ENCODE results near the gene GLI1. TPM values are rescaled to one million over a fixed set of nuclear protein-coding genes. Genes with fewer than 3 reads are reported as not detected.
"Not testable (repeated sequence)": the region's sequence is repeated elsewhere in the genome, so short reads cannot be mapped to it uniquely, and the experiment has no call there.

Gene GLI1
- total RNA-seq, result 1 to 10 TPM; 1.8 to 1.9 TPM
- long read RNA-seq, result 0 reads

GRCh38 chr12:57459750-57460467, at the start of gene GLI1:
Gene GLI1, plus strand, starts transcription at chr12:57459785. Its CDS starts 3,907 bp downstream, at chr12:57463692.
- DNase-seq, result no peak
- intact Hi-C loops (cut with DNase I, micrococcal nuclease), result no loop called here
- ATAC-seq, result peak; percentile 0

GRCh38 chr12:57410534-57410933, 49.1 kb upstream of the GLI1 start:
- ATAC-seq (no peak), DNase-seq (no peak)
- intact Hi-C loops (cut with DNase I, micrococcal nuclease), result no loop called here

GRCh38 chr12:57414160-57414559, 45.4 kb upstream of the GLI1 start:
- intact Hi-C loops (cut with DNase I, micrococcal nuclease); ATAC-seq; DNase-seq: not testable (repeated sequence)

GRCh38 chr12:57415088-57415487, 44.5 kb upstream of the GLI1 start:
- ATAC-seq, result no peak
- DNase-seq, result no peak
- intact Hi-C loops (cut with DNase I, micrococcal nuclease), result no loop called here

- intact Hi-C loops (cut with DNase I, micrococcal nuclease), result no loop called here
- DNase-seq, result no peak
- no peak for ATAC-seq
Measured at GRCh38 chr12:57416039-57416996, 43.3 kb upstream of the GLI1 start.

- DNase-seq (no peak), ATAC-seq (no peak)
- intact Hi-C loops (cut with DNase I, micrococcal nuclease), result no loop called here
Measured at GRCh38 chr12:57418255-57418654, 41.3 kb upstream of the GLI1 start.

- no peak for DNase-seq
- ATAC-seq, result no peak
- intact Hi-C loops (cut with DNase I, micrococcal nuclease), result no loop called here
Measured at GRCh38 chr12:57419495-57419894, 40.1 kb upstream of the GLI1 start.

- no peak for DNase-seq
- ATAC-seq, result no peak
- intact Hi-C loops (cut with DNase I, micrococcal nuclease), result no loop called here
Measured at GRCh38 chr12:57420482-57420881, 39.1 kb upstream of the GLI1 start.

- ATAC-seq; intact Hi-C loops (cut with DNase I, micrococcal nuclease); DNase-seq: not testable (repeated sequence)
Measured at GRCh38 chr12:57426948-57427347, 32.6 kb upstream of the GLI1 start.

GRCh38 chr12:57428965-57429364, 30.6 kb upstream of the GLI1 start:
- no peak for ATAC-seq
- intact Hi-C loops (cut with DNase I, micrococcal nuclease), result no loop called here
- no peak for DNase-seq

- intact Hi-C loops (cut with DNase I, micrococcal nuclease), result no loop called here
- DNase-seq (peak in 1 of 2 donors; percentile 11), ATAC-seq (no peak)
Measured at GRCh38 chr12:57429473-57430111, 30.0 kb upstream of the GLI1 start.

GRCh38 chr12:57430112-57430930, 29.3 kb upstream of the GLI1 start:
- DNase-seq (peak; percentile 36 to 62), ATAC-seq (peak; percentile 61)
- intact Hi-C loops (cut with DNase I, micrococcal nuclease), result no loop called here

- intact Hi-C loops (cut with DNase I, micrococcal nuclease), result no loop called here
- DNase-seq, result peak; percentile 97
- peak; percentile 98 for ATAC-seq
Measured at GRCh38 chr12:57430931-57431566, 28.5 kb upstream of the GLI1 start, which contains the start of gene R3HDM2. Gene R3HDM2, minus strand, starts transcription at chr12:57431043. Its CDS starts 120,615 bp downstream, at chr12:57310428.

GRCh38 chr12:57431654-57432188, 27.9 kb upstream of the GLI1 start:
- no peak for DNase-seq
- intact Hi-C loops (cut with DNase I, micrococcal nuclease), result no loop called here
- ATAC-seq, result no peak

GRCh38 chr12:57433370-57433769, 26.2 kb upstream of the GLI1 start:
- DNase-seq (no peak), ATAC-seq (no peak)
- intact Hi-C loops (cut with DNase I, micrococcal nuclease), result no loop called here

- intact Hi-C loops (cut with DNase I, micrococcal nuclease), result no loop called here
- no peak for DNase-seq
- ATAC-seq, result no peak
Measured at GRCh38 chr12:57434517-57435223, 24.9 kb upstream of the GLI1 start, which contains the start of gene INHBC. Gene INHBC, plus strand, starts transcription at chr12:57434784. Its CDS starts 103 bp downstream, at chr12:57434887.

- ATAC-seq (no peak), DNase-seq (no peak)
- intact Hi-C loops (cut with DNase I, micrococcal nuclease), result no loop called here
Measured at GRCh38 chr12:57435293-57435692, 24.3 kb upstream of the GLI1 start.

Data from left colon (tissue), 2 donors.